HG03175 (cell line): ENCODE measurements around the gene USP32.

Source experiments
- ATAC-seq: cut with Tn5 transposase; IDR thresholded peaks from one replicate; pipeline ENCODE4 v1.9.1; 2021; ENCODE audit warnings: mild to moderate bottlenecking, moderate library complexity; ENCODE audit not compliant: unreplicated experiment

USP32 gene

DNA sequence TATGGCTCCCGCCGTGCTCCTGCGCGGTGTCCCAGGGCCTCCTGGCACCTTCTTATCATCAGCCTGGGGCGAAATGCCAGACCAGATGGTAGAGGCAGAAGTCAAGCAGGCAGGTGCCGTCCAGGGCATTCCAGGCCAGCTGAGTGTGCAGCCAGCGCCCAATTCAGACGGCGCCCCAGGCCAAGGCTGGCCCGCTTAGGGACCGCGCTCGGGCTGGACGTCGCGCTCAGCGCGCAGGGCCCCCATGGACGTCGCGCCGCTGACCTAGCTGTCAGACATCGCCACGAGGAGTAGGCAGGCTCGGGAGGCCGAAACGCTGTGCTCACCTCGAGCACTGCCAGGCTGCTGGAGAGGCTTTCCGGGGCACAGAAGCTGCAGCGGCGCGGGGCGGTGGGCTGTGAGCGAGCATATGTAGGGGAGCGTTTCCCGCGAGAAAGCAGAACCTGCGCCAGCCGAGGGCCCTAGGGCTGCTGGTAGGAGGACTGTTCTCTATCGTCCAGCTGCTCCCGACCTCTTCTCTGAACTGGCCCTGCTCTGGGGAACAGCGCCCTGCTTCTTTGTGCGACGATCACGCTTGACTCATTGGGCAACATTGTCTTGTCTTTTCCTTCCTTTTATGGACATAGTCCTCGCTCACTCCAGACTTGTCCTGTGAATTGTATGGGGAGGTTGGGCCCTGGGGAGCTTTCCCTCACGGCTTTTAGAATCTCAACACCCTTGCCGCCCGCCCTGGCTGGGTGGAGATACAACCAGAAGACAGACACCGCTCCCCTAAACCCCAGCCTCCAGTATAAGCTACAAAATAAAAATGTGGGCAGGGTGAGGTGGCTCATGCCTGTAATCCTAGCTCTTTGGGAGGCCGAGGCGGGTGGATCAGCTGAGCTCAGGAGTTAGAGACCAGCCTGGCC, 250.6 kb downstream of the USP32 start:
- ATAC-seq: no peak

DNA sequence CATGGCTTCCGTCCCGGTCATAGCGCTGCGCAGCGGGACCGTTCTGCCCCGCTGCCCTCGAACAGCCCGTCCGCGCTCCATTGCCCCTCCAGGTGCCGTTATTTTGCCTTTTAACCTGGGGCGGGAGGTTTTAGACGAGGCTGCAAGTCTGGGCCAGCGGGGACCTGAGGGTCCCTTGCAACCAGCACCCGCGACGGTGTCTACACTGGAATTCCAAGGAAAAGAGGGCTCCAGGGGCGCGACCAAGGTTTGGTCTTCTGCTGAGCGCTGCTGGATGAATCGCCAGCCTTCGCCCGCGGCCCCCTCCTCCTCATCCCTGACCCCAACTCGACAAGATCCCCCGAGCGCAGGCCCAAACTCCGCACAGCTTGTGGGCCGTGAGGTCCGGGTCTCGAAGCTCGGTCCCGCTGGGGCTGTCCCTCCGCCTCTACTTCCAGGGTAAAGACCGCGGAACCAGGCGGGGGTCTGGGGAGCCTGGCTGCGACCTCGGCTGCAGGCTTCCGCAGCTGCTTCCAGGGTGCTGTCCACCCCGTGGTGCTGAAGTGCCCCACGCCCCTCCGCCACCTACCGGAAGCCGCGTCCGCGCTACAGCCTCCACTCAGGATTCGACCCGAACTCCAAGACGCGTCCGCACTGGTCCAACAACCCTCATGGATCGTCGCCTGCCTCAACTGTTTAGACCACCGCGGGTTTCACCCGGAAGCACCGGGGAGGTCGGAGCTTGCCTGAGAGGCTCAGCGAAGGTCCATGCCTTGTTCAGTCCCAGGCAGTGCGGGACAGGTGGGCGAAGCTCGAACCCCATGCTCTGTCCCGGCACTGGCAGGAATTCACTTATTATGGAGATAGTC, 252.3 kb downstream of the USP32 start:
- ATAC-seq: no peak

DNA sequence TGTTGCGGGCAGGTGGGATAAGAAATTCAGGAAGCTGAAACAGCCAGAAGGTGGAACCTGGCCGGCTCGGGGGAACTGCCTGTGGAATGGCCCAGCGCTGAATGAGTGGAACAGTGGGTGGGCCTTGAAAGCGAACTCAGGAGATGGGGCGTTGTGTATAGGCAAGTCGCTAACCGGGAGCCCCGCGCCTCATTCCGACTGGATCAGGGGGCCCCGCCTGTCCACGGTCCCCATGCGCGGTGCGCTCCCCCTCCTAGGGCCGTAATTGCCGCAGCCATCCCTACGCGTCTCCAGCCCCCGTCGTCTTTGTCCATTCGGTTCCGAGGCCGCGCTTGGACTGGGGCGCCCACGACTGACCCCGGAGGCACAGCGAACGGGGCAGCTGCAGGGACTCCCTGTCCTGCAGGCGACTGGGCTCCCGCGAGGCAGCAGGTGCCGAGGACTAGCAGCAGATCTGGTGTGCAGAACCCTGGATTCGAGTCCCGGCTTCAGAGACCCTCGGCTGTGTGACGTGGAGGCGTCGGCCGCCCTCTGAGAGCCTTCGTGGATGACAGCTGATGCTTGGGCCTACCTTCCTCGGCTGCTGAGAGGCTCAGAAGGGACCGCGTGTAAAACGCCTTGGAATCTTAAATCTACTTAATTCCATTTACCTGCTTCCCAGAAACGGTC, 253.0 kb downstream of the USP32 start:
- ATAC-seq: no peak

DNA sequence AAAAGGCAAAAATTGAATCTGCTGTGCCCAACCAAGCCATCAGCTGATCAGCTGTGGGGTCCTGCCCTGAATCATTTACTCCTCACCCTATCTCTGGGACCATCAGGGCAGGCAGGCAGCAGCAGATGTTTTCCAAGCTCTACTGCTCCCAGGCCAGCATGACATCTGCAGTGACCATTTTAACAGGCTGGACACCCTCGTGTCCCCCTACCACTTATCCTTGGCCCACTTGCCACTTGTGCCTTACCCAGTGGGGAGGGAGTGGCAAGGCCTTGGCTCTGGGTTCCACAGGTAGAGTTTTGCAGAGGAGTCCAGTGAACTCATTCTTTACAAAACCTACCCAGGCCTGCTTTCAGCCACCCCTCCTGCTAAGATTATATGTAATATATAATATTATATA, 254.2 kb downstream of the USP32 start:
- no peak for ATAC-seq

DNA sequence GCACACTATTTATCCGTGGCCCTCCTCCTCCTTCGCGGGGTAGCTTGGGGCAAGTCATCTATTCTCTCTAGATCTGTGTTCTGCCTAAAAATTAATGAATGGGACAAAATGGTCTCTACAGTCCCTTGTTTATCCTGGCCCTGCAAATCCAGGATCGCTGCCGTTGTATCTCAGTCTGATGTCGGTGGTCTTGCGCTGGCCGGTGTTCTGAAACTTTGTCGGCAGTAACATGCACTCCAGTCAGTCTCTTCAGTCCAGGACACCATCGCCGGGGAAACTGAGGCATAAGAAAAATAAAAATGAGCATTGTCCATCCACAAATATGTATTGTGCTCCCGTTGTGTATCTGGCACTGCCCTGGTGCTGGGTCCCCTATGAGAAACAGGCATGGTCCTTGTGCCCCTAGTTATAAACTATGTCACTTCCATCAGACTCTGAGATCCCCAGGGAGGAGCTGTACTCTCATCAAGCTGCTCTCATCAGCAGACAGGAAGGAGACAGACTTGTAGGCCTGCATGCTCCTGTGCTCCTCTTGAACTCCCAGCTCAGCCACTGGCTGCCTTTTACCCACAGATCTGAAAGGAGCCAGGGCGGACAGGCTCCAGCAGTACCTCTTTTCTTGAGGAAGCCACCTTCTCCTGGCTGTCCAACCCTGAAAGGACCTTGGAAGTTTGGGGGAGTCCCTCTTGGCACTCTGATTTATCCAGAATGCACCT, 255.8 kb downstream of the USP32 start:
- no peak for ATAC-seq

DNA sequence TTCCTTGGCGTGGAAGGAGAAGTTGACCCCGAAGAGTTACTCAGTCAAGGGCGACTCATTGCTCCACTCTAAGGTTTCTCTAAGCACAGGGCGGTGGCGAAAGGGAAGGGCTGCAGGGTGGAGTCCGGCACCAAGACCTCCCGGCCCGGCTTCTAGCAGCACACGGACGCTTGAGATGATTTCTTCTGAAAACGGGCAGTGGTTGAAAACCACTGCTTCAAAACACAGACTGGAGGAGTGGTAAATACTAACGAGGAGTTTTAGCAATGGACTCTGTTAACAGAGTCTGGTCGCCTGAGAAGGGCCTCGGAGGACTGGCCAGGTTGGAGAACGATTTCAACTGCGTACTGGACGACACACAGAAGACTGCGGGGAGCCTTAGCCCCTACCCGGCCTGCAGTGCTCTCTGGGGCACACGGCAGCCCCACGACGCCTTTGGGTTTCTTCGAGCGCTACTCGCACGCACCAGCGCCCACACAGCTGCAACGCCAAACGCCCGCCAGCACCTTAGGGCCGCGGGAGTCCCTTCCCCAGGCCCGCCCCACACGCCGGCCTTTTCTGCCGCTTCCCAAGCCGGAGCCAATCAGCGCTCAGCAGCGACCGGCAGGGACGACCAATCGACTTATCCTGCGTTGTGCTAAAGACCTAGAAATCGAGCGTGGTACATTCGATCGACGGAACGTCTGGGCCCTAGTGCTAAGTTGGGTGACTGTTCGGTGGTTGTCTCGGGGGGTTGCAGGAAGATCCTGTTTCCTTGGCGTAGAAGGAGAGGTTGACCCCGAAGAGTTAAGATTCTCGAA, 256.6 kb downstream of the USP32 start:
- peak; percentile 90 for ATAC-seq

DNA sequence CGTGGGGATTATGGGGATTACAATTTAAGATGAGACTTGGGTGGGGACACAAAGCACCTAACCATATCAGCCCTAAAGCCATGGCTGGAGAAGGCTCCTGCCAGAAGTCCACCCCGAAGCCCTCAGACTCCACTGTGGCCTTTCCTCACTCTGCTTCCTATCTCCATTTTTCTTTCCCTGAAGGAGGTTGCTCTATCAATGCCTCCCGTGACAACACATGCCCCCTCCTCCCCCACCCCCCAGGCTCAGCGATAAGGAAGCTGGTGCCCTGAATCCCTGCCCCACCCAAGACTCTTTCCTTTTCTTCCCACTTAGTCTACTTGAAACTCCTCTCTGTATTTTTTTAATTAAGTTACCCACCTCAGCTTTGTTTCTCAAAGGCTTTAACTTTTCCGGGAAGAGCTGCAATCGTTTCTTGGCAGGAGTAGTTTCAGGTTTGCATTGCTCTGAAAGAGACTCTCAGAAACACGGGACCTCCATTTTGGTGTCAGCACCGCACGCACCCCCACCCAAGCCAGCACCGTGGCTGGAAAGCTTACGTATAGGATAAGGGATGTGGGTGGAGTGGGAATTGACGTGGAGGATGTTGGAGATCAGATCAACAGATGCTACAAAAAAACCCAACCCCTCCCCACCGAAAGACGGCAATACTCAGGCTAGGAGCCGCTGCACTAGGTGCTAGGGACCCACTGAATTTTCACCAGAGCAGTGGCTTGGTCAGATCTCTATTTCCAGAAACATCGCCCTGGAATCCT, 257.4 kb downstream of the USP32 start:
- ATAC-seq: peak; percentile 4

DNA sequence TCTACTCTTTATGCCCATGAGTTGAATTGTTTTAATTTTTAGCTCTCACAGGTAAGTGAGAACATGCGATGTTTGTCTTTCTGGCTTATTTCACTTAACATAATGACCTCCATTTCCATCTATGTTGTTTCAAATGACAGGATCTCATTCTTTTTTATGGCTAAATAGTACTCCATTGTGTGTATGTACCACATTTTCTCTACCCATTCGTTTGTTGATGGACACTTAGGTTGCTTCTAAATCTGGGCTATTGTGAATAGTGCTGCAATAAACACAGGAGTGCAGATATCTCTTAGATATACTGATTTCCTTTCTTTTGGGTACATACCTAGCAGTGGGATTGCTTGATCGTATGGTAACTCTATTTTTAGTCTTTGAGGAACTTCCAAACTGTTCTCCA, 261.5 kb downstream of the USP32 start:
- no peak for ATAC-seq

DNA sequence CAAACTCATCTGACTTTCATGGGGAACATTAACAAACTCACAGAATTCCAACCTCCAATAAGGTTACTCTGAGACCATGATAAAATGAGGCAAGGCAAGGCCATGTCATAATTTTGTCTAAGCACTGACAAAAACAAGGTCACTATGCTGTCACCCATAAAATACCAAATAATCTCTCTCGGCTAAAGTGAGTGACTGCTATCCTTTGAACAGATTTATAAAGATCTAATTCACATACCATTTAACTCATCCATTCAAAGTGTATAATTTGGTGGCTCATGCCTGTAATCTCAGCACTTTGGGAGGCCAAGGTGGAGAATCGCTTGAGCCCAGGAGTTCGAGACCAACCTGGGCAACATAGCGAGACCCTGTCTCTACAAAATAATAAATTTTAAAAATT, 262.8 kb downstream of the USP32 start:
- ATAC-seq: no peak
